Muscle layer of duodenum (tissue), 2 donors: Measurements from ENCODE around the gene BIRC2.

Experiments used
- H3K27ac ChIP-seq: one replicate; pipeline ENCODE4 v1.7.0; 2013; ENCODE audit warnings: mild to moderate bottlenecking, low read length
- H3K27me3 ChIP-seq: one replicate; pipeline ENCODE4 v1.7.0; 2013; ENCODE audit warnings: low read depth, mild to moderate bottlenecking, control low read depth, low read length
- H3K36me3 ChIP-seq, 2 donors: one replicate each; pipeline ENCODE4 v1.7.0; 2013; ENCODE audit warnings: low read length in 2 of 2, control low read depth in 1 of 2, mild to moderate bottlenecking in 1 of 2; ENCODE audit not compliant: insufficient read depth in 2 of 2, control insufficient read depth in 1 of 2
- H3K4me1 ChIP-seq, 2 donors: one replicate each; pipeline ENCODE4 v1.7.0; 2013; ENCODE audit warnings: low read length in 2 of 2, mild to moderate bottlenecking in 2 of 2, control low read depth in 1 of 2, moderate library complexity in 1 of 2; ENCODE audit not compliant: insufficient read depth in 2 of 2, control insufficient read depth in 1 of 2
- H3K4me3 ChIP-seq, 2 donors: one replicate each; pipeline ENCODE4 v1.7.0; 2013; ENCODE audit warnings: low read length in 2 of 2, low read depth in 1 of 2, mild to moderate bottlenecking in 1 of 2
- H3K9me3 ChIP-seq, 2 donors: one replicate each; pipeline ENCODE4 v1.7.0; 2013; ENCODE audit warnings: low read length in 2 of 2, control low read depth in 1 of 2, mild to moderate bottlenecking in 1 of 2; ENCODE audit not compliant: control insufficient read depth in 1 of 2
- donor health status: healthy.

BIRC2 gene

DNA sequence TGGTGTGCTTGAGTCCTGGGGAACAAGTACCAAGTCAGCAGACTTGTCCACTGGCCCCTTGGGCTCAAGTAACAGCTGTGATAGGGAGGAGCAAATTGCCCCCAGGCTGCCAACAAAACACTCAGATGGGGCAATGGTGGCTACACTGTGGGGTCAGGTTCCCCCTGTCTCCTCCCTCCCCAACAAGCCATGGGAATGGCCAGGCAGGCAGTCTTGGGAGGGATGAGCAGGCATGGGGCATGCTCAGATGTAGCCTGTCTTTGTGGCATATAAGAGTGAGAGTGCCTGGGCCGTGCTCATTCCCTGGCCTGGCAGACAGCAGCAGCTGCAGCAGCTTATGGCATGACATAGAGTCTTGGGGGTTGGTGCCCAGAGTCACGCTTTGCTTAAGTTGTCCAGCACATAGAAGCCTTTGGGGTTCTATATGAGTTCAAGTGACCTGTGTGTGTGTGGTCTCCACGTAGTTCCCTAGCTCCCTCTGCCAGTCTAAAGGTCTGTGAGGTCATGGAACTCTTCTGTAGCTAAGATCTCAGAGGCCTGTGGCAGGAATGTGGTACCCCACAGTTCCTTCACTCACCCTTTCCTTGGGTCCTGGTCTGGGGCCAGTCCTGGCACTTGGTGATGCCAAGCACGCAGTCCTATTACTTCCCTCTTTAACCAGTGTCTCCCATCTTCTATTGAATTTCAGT lies 44.7 kb downstream of the BIRC2 start:
- Histone ChIP-seq H3K27me3 (no peaks in the 10 kb centered on the region), H3K36me3 (peaks cover 12 to 49% of the 10 kb centered on the region in 2 donors), H3K27ac (no peak overlapping the region), H3K4me1 (no peaks in the 10 kb centered on the region), H3K9me3 (no peaks in the 10 kb centered on the region), H3K4me3 (no peak overlapping the region)

DNA sequence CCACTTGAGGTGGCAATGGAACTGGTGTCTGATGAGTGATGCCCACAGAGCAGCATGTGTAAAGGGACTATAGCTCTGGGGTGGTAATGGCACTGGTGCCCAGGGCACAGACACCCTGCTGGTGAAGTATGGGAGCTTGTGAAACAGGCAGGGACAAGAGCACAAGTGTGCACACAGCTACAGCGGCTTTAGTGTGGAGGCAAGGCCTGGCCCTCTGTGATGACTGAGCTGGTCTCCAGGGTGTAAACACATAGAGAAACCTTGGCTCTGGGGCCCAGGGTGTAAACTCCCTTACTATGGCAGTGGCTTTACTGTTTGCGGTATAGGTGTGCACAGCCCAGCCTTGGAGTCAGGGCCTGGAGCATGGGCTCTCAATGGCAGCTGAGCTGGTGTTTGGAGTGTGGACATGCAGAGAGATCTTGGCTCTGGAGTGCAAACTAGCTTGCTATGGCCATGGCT lies 46.3 kb downstream of the BIRC2 start:
- H3K27ac ChIP-seq = no peak overlapping the region
- no peaks in the 10 kb centered on the region for H3K27me3 ChIP-seq
- no peak overlapping the region for H3K4me3 ChIP-seq
- H3K4me1 ChIP-seq = peaks cover 0 to 9% of the 10 kb centered on the region in 2 donors
- no peaks in the 10 kb centered on the region for H3K9me3 ChIP-seq
- H3K36me3 ChIP-seq = peaks cover 12 to 44% of the 10 kb centered on the region in 2 donors

DNA sequence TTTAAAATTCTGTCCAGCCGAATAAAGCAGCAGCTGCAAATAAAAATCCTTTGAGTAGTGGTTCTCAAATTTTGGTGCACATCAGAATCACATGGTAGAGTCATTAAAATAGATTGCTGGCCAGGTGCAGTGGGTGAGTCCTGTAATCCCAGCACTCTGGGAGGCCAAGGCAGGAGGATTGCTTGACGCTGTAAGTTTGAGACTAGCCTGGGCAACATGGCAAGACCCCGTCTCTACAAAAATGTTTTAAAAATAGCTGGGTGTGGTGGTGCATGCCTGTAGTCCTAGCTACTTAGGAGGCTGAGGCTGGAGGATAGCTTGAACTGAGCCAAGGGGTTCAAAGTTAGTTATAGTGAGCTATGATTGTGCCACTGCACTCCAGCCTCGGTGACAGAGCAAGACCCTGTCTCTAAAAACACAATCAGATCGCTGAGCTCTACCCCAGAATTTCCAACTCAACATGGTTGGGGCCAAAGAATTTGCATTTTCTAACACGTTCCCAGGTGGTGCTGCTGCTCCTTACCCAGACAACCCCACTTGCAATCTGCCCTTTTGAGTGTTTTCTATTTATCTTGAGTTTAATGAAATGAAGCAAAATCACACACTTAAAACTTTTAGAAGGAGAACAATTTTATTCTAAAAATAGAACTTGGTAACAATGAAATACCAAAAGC lies 48.8 kb downstream of the BIRC2 start:
- peaks cover 21 to 46% of the 10 kb centered on the region in 2 donors for H3K36me3 ChIP-seq
- H3K4me3 ChIP-seq = no peak overlapping the region
- H3K27me3 ChIP-seq = no peaks in the 10 kb centered on the region
- no peaks in the 10 kb centered on the region for H3K9me3 ChIP-seq
- no peak overlapping the region for H3K27ac ChIP-seq
- H3K4me1 ChIP-seq = peaks cover 0 to 9% of the 10 kb centered on the region in 2 donors

DNA sequence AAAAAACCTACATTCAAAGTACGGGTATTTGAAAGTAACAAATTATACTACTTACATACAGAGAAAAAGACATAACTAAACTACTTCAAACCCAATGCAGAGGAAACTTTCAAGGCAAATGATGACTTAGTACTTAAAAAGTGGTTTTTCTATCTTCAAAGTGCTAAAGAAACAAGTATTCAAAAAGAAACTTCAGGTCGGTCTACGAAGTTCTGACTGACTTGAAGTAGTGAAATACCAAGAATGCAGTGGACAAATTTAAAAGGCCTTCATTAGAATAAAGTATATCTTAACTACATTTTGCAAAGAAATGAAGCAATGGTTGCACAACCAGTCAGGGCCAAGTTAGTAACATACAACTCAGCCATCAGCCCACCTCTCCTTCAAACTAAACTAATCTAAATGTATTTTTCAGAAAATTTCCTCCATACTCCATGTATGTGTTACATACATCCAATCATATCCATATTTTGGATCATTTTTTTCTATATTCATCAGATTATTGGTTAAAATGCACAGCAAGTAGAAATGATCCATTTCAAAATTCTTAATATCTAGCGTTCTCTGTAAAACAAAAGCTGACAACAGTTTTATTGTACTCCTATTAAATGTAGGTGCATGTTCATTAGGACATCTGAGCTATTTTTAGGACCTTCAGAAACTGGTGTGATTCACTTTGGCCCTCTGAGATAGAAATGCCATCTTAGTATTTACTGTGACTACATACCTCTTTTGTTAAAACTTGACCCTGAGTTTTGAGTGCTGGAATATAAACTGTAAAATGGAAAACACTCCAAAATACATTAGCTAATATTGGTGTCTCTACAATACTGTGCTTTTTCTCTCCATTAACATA lies 49.9 kb downstream of the BIRC2 start:
- Histone ChIP-seq H3K27me3 (no peaks in the 10 kb centered on the region), H3K4me1 (peaks cover 0 to 9% of the 10 kb centered on the region in 2 donors), H3K4me3 (no peak overlapping the region), H3K27ac (no peak overlapping the region), H3K36me3 (peaks cover 19 to 44% of the 10 kb centered on the region in 2 donors), H3K9me3 (no peaks in the 10 kb centered on the region)

DNA sequence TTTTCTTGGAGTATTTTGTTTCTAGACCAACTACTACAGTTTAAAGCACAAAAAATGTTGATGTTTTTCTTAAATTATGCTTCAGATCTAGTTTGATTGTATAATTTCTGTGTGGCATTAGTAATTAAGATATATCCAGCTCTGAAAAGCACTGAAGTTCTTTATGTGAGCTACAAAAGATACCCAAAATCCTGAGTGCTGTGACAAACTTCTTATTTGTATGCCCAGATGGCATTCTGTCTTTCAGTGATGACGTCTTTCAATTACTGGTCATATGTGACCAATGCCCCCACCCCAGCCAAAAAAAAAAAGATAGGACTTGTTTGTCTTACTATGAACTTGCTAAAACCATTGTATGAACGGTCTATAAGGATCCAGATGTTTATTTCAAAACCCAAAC lies 51.3 kb downstream of the BIRC2 start:
- Histone ChIP-seq H3K9me3 (no peaks in the 10 kb centered on the region), H3K27ac (no peak overlapping the region), H3K36me3 (peaks cover 25 to 34% of the 10 kb centered on the region in 2 donors), H3K27me3 (no peaks in the 10 kb centered on the region), H3K4me1 (peaks cover 0 to 9% of the 10 kb centered on the region in 2 donors), H3K4me3 (no peak overlapping the region)

DNA sequence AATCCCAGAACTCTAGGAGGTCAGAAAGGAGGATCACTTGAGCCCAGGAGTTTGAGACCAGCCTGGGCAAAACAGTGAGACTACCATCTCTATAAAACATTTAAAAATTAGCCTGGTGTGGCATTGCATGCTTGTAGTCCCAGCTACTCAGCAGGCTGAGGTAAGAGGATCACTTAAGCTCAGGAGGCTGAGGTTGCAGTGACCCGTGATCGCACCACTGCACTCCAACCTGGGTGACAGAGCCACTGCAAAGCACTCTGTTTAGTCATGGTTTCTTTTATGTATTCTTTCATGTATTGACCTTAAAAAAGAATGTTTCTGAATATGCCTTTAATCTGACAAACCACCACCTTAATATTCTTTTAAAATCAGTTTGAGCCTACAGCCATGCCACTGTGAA lies 52.2 kb downstream of the BIRC2 start:
- peaks cover 20 to 26% of the 10 kb centered on the region in 2 donors for H3K36me3 ChIP-seq
- no peak overlapping the region for H3K4me3 ChIP-seq
- H3K27me3 ChIP-seq = no peaks in the 10 kb centered on the region
- no peaks in the 10 kb centered on the region for H3K9me3 ChIP-seq
- peaks cover 0 to 9% of the 10 kb centered on the region in 2 donors for H3K4me1 ChIP-seq
- no peak overlapping the region for H3K27ac ChIP-seq

DNA sequence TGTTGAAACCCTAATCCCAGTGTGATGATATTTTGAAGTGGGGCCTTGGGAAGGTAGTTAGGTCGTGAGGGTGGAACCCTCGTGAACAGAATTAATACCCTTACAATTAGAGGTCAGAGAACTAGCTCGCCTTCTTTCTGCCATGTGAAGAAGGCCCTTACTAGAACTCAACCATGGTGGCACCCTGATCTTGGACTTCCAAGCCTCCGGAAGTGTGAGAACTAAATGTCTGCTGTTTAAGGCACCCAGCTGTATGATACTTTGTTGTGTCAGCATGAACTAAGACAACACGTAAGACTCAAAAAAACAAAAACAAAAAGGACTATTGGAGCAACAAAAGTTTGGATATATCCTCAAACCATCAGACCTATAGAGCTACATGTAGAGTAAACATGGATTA lies 53.6 kb downstream of the BIRC2 start:
- Histone ChIP-seq H3K4me1 (peaks cover 0 to 9% of the 10 kb centered on the region in 2 donors), H3K27ac (no peak overlapping the region), H3K36me3 (peaks cover 20 to 26% of the 10 kb centered on the region in 2 donors), H3K9me3 (no peaks in the 10 kb centered on the region), H3K27me3 (no peaks in the 10 kb centered on the region), H3K4me3 (no peak overlapping the region)

DNA sequence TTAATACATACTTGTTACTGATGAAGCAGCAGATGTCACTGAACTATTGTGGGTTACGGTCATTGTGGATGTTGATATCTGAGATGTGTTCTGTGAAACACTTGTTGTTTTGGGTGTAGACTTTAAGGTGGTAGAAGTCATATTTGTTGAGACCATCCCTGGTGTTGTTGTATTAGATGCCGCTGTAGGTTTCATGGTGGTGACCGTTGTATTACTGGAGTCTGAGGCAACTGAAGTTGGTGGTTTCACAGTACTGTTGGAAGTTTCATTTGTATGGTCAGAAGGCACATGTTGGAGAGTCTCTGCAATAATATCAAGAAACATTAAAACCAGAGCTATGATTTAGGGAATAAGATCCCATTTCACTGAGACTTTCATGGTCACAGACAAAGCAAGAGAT lies 54.9 kb downstream of the BIRC2 start:
- Histone ChIP-seq H3K27me3 (no peaks in the 10 kb centered on the region), H3K27ac (no peak overlapping the region), H3K4me1 (peaks cover 1 to 10% of the 10 kb centered on the region in 2 donors), H3K4me3 (no peak overlapping the region), H3K9me3 (no peaks in the 10 kb centered on the region), H3K36me3 (peaks cover 25 to 26% of the 10 kb centered on the region in 2 donors)

DNA sequence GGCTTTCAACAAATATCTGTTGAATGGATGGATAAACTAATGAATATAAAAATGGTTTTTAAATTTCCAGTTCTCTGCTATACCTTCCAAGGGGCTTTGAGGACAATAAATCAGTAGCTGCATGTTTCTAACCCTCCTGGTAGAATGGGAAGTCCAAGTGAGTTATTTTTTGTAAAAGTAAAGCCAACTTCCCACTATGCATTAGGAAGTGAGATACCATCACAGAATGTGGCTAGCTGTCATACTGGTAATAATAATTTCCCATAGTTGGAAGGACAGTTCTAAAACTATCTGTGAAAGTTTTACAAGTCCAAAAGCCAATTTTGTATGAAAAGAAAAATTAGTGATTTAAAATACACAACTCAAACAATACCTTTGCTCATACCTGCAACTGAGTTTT lies 55.5 kb downstream of the BIRC2 start:
- H3K27me3 ChIP-seq = no peaks in the 10 kb centered on the region
- no peaks in the 10 kb centered on the region for H3K9me3 ChIP-seq
- H3K36me3 ChIP-seq = peaks cover 25 to 26% of the 10 kb centered on the region in 2 donors
- H3K4me1 ChIP-seq = peaks cover 5 to 10% of the 10 kb centered on the region in 2 donors
- H3K4me3 ChIP-seq = no peak overlapping the region
- H3K27ac ChIP-seq = no peak overlapping the region

DNA sequence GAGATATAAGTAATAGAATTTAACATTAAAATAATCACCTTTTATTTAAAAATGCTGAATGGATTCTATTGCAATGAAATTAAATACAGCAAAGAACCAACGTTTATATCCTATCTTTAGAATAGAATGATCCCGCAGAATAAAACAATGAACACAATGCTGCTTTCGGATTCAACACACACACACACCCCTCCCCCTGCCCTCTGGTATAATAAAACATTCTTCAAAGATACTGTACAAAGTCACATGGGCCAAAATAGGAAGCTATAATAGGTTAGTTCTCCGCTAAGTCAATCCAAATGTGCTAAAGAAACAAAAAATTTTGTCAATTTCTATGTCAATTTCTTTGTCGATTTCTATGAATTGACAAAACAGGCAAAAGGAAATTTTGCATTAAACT lies 58.5 kb downstream of the BIRC2 start:
- Histone ChIP-seq H3K9me3 (no peaks in the 10 kb centered on the region), H3K36me3 (peaks cover 14 to 20% of the 10 kb centered on the region in 2 donors), H3K4me1 (peaks cover 5 to 13% of the 10 kb centered on the region in 2 donors), H3K27ac (no peak overlapping the region), H3K27me3 (no peaks in the 10 kb centered on the region), H3K4me3 (no peak overlapping the region)

DNA sequence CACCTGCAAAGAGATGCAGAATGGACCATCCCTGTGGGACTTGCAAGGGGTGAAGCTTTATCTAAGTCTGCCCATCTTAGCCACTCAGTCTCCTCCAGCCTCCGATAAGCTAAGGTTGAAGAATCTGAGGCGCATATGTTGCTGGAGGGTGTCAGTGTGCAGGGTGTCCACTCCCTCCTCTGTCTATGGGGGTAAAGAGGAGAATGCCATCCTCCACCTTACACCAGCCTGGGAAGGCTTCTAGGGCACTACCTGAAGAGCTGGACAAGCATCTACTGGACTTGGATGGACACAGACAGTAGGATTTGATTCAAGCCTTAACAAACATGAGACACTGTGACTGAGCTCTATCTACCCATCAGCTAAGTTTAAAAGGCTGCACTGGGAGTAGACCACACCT lies 59.1 kb downstream of the BIRC2 start:
- H3K36me3 ChIP-seq = peaks cover 8 to 17% of the 10 kb centered on the region in 2 donors

More for the DNA sequence above, 59.1 kb downstream of the BIRC2 start:
- Histone ChIP-seq H3K9me3 (no peaks in the 10 kb centered on the region), H3K27me3 (no peaks in the 10 kb centered on the region), H3K4me1 (peaks cover 5 to 15% of the 10 kb centered on the region in 2 donors), H3K27ac (no peak overlapping the region), H3K4me3 (no peak overlapping the region)
